SK-N-MC (cell line): ENCODE data around the gene ADGB.

ENCODE experiments used
- EZH2 ChIP-seq: fragments of 200-600 bp; sonication (generic); IDR thresholded peaks from one replicate; pipeline ENCODE4 v1.6.1; 2017; ENCODE audit warnings: antibody characterized with exemption
- FOXP2 ChIP-seq: optimal IDR thresholded peaks from 2 replicates; pipeline ENCODE3; 2011; ENCODE audit warnings: mild to moderate bottlenecking, moderate library complexity; ENCODE audit not compliant: insufficient read depth; ENCODE audit errors: extremely low read length, control extremely low read depth
- POLR2AphosphoS5 ChIP-seq: IDR thresholded peaks from 2 replicates; pipeline ENCODE4 v1.6.1; 2012; ENCODE audit warnings: mild to moderate bottlenecking, low read depth, low read length, borderline replicate concordance

- no peak for TF ChIP-seq EZH2
- TF ChIP-seq POLR2AphosphoS5: no peak
- TF ChIP-seq FOXP2: no peak
Measured at GRCh38 chr6:146701632-146702031, 102.9 kb downstream of the ADGB start.
